Endometrium (tissue), 2 donors: ENCODE measurements around the gene TMEM270.

Experiments
- FAIRE-seq: peaks from 2 replicates; lab custom pipeline; 2012; peaks lifted over from hg19 to GRCh38; lab: Jason Lieb, UNC
- donor health status: control.
- donor health status: control.

The TMEM270 gene

GRCh38 chr7:73888959-73889358 is 28.0 kb downstream of the TMEM270 start:
- FAIRE-seq, result no peak

DNA sequence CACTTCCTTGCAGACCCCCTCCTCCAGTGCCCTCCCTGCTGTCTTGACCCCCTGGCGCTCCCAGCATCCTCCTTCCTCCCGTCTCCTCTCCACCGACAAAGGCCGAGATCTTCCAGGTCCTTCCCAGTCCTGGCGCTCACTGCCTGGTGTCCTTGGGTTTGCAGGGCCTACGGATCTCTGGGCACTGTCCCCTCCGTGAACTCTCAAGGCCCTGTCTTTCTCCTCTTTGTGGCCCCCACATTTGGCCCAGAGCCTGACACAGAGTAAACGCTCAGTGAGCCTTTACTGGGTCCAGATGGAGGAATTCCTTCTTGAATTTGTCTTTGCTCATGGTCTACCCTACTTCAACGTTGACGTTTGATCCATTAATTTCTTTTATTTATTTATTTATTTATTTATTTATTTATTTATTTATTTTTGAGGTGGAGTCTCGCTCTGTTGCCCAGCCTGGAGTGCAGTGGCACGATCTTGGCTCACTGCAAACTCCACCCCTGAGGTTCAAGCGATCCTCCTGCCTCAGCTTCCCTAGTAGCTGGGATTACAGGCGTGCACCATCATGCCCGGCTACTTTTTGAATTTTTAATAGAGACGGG is 29.7 kb downstream of the TMEM270 start:
- FAIRE-seq, result no peak

DNA sequence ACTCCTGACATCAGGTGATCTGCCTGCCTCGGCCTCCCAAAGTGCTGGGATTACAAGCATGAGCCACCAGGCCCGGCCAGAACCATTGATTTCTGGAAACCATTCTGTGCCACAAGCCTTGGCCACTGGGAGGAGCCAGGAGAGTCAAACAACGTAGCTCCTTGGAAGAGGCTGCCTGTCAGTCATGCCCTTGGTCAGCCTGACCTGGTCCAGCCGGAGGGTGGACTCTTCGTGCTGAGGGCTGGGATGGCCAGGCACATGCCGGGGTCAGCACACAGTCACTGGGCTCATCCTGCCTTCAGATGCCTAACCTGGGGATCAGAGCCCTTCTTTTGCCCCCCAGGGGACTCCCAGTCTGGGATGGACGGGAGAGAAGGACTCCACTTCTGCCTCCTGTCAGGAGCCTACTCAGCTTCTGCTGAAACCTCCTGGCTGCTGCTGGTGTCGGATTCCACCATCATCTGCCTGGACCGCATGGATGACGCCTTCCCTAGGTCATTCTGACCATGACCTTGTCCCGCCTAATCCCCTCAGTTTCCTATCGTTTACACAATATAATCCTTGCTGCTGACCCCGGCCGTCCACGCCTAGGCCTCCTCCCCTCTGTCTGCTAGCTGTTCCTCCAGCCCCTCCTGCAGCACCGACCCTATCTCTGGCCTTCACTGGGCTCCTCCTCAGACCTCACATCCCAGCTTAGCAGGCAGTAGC is 30.4 kb downstream of the TMEM270 start:
- FAIRE-seq, result no peak

DNA sequence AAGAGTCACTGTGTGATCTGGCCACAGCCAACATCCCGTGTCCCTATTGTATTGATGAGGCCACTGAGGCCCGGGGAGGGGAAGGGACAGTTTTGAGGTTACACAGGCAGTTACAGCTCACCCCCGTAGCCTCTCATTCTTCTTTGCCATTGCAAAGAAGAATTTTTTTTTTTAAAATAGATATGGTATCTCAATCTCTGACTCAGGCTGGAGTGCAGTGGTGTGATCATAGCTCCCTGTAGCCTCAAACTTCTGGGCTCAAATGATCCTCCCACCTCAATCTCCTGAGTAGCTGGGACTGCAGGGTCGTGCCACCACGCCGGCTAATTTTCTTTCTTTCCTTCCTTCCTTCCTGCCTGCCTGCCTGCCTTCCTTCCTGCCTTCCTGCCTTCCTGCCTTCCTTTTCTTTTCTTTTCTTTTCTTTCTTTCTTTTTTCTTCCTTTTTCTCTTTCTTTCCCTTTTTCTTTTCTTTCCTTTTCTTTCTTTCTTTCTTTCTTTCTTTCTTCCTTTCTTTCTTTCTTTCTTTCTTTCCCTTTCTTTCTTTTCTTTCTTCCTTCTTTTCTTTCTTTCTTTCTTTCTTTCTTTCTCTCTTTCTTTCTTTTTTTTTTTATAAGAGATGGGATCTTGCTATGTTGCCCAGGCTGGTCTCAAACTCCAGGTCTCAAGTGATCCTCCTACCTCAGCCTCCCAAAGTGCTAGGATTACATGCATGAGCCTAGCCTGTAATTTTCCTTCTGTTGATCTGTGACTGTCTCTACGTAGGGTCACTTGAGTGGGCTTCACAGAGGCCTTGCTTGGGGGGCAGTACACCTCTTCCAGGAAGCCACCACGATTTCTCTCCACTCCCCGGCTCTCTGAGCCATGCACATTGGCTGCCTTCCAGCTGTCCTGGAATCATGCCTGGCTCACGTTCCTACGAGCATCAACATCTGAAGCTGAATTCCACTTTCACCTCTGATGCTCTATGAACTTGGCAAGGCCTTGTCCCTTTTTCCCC is 31.3 kb downstream of the TMEM270 start:
- FAIRE-seq, result no peak

- no peak for FAIRE-seq
Observed at GRCh38 chr7:73893342-73894101, 32.6 kb downstream of the TMEM270 start.

- no peak for FAIRE-seq
Observed at GRCh38 chr7:73894166-73894565, 33.2 kb downstream of the TMEM270 start.

GRCh38 chr7:73894733-73895551 is 34.0 kb downstream of the TMEM270 start:
- FAIRE-seq, result no peak

DNA sequence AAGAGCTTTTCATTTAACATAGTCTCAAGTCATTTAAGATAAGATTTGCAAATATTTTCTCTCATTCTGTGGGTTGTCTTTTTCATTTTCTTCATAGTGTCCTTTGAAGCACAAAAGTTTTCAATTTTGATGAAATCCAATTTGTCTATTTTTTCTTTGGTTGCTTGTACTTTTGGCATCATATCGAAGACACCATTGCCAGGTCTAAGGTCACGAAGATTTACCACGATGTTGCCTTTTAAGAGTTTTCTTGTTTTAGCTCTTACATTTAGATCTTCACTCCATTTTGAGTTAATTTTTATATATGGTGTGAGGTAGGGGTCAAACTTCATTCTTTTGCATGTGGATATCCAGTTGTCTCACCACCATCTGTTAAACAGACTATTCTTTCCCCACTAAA is 34.7 kb downstream of the TMEM270 start:
- no peak for FAIRE-seq

GRCh38 chr7:73896454-73896853 is 35.5 kb downstream of the TMEM270 start:
- FAIRE-seq, result no peak

- no peak for FAIRE-seq
Observed at GRCh38 chr7:73899731-73900142, 38.8 kb downstream of the TMEM270 start.

- no peak for FAIRE-seq
Observed at GRCh38 chr7:73900286-73900685, 39.3 kb downstream of the TMEM270 start.

DNA sequence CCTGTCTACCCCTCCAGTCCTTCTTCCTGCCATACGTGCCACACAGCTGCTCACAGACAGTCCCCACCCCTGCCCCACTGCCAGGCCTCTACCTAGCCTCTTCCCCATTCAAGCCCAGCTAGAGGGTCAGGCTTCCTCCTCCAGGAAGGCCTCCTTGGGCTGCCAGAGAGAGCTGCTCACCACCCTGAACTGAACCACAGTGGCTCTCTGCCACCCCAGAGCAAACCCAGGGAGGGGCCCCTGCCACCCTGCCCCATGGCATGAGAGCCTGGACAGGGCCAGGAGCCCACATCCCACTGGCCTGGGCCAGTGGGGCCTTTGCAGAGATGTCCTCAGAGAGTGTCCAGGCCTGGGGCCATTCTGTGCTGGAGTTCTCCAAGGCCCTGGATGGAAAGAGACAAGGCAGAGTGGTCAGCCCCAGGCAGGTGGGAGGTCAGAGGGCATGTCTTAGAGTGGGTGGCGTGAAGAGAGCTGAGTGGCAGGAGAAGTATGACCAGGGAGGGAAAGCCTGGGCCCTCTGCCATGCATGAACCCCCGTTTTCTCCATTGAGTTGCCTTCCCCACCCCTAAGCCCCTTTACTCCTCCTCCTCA is 40.4 kb downstream of the TMEM270 start:
- no peak for FAIRE-seq

DNA sequence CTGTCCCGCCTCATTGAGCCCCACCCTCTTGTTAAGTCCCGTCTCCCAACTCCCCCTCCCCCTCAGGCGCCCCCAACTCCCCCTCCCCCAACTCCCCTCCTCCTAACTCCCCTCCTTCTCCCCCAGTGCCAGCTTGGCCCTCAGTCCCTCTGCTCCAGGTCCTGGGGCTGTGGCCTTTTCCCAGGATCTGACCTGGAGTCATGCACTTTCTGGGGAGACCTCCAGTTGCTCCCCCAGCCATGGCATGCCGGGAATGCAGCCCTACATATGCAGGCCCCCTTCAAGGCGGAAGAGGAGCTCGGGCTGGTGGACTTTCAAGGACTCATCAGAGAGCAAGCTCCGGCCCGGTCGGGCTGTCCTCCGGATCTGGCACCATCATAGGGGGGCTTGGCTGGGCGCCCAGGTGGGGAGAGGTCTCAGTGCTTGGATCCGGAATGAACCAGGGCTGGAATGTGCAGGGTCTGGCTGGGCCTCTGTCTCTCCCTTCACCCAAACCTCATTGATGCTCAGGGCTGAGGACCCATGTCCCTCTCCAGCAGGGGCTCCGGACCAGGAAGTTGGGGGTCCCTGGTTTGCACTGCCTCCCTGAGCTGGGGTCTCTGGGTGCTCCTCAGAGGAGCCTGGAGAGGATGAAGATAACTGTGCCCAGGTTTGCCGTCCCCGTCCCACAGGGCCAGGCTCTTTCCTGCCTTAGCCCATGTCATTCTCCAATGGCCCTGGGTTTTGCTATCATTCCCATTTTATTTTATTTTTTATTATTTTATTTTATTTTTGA is 41.1 kb downstream of the TMEM270 start:
- FAIRE-seq, result no peak

DNA sequence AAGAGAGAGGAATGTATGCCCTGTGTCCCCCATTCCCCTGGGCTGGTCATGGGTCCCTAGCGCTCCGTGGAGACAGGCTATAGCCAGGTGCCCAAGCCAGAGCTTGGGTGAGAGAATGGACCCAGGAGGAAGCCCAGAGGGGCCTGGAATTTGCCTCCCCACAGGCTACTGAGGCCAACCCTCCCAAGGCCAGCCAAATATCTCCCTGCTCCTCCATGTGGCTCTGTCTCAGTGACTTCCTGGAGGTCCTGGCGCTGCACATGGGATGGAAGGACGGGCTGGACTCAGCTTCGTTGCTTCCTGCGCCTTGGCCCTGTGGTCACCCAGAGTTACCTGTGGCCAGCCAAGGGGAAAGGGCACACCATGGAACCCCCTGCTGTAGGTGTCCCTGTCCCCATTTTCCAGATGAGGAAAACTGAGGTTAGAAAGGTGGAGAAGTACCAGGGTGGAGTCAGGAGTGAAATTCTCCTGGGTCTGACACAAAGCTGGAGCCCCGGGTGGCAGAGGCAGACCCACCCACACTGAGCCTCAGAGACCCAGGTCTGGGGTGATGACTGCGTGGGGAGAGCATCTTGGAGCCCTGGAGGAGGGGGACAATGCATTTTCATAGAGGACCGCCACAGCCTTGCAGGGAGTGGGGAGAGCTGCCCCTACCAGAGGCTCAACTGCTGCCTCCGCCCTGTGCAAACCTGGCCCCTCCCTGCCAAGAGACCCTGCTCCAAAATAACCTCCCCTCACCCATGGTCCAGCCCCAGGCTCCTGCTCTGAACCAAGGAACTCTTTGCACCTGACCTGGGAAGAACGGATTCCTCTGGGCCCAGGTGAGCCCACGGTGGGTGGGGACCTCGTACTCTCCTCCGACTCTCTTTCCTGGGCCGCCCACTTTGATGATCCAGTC is 42.6 kb downstream of the TMEM270 start:
- FAIRE-seq, result no peak

DNA sequence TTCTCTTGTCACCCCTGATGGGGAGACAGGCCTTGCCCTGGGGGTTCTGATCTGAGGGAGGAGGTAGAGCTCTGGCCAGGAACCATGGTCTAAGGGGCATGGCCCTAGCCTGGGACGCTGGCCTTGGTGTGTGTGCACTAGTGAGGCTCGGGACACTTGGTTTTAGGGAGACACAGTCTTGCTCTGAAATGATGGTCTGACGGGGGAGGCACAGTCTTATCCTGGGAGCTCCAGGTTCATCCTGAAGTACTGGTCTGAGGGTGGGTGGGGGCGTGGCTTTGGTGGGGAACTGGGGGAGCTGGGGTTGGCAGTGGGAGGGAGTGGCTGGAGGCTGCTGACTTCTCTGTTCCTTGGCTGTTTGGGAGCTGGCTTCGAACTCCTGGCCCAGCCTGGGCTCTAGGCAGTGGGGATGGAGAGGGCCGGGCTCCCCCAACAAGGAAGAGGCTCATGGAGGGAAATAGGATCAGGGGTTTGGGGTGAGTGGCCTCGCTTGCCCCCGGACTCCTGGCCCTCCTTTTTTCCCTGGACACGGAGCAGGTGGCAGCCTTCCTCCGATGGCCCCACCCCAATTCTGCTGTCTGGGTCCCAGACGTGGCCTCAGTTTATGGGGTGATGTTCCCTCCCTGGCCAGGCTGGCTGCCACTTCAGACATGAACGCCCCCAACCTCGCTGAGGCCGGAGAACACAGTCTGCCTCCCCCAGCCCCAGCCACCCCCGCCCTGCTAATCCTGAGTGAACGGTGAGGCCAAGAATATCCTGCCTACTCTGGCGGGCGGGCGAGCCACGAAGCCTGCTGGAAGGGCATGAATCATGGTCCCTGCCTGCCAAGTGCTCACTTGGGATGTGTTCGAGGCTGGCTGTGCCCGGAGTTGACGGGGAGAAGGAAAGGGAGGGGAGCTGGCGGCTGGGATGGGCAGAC is 43.5 kb downstream of the TMEM270 start:
- FAIRE-seq, result no peak

DNA sequence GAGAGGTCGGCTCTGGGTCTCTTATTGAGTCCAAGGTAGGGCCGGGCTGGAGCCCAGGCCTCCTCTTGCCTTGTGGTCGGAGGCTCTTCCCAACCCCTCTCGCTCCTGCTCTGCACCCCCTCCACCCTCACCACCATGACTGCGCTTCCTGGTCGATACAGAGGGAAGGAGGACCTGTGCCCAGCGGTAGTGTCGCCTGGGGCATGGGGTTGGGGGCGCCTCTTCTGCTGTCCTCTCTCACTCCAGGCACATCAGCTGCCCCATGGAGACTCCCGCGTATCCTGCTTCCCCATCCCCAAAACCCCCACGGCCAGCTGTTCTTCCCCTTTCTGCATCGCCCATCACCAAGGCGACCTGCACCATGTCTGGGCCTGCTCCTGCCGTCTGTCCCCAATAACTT is 44.4 kb downstream of the TMEM270 start:
- FAIRE-seq, result no peak

DNA sequence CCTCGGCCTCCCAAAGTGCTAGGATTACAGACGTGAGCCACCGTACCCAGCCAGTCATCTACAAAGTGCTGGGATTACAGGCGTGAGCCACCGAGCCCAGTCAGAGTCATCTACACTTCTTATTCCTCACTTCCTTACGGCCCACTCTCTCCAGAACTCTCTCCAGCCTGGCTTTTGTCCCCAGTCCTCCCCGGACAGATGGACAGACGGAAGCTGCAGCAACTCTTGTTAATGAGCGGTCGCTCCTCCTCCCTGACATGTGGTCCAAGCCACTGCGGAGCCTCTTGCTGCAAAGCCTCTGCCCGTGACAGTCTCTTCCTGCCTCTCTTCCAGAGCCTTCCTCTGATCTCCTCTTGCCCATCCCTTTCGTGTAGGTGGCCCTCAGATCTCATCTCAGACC is 45.9 kb downstream of the TMEM270 start:
- FAIRE-seq, result no peak
